SH-SY5Y (cell line): ENCODE data around the gene FATE1.

Source experiments
- GATA2 ChIP-seq: IDR thresholded peaks from 2 replicates; pipeline ENCODE4 v1.6.1; 2011; ENCODE audit warnings: mild to moderate bottlenecking, low read depth, low read length
- GATA3 ChIP-seq: IDR thresholded peaks from 2 replicates; pipeline ENCODE4 v1.6.1; 2011; ENCODE audit warnings: low read depth, mild to moderate bottlenecking, low read length, moderate library complexity

DNA sequence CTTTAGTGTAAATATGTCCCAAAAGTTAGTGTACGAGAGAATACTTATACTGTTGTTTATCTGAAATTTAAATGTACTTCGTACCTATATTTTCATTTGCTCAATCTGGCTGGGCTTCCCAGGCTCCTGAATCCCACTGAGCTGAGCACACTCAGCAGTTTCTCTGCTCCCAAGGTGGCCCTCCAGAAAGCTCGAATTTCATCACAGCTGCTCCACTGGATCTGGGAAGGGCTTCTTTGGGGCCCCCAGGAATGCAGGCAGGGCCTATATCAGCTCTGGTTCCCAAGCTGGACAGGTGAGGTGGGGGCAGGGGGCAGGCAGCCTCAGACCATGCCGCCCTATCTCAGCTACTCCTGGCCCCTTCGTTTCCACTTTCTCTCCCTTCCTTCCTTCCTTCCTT is 1.5 kb upstream of the FATE1 start:
- no peak for TF ChIP-seq GATA3
- TF ChIP-seq GATA2 = no peak
